Hepatocyte (in vitro differentiated cells): ENCODE data around the gene PIGU.

Experiments
- CTCF ChIP-seq: fragments of 200-600 bp; sonication (generic); IDR thresholded peaks from 2 replicates; pipeline ENCODE4 v1.5.1; 2016; ENCODE audit warnings: antibody characterized with exemption, mild to moderate bottlenecking; ENCODE audit not compliant: poor library complexity
- EZH2 ChIP-seq: fragments of 200-600 bp; sonication (generic); IDR thresholded peaks from 2 replicates; pipeline ENCODE4 v1.6.1; 2016; ENCODE audit warnings: antibody characterized with exemption, mild to moderate bottlenecking, borderline replicate concordance

GRCh38 chr20:34517114-34517505, 159.8 kb downstream of the PIGU start:
- TF ChIP-seq CTCF (no peak), EZH2 (no peak)
